Tibial nerve (tissue), 4 donors: Measurements from ENCODE around the gene KLK12. TPM values are rescaled to one million over a fixed set of nuclear protein-coding genes. Genes with fewer than 3 reads are reported as not detected.

Experiments used
- DNase-seq, 2 donors: peaks; one replicate each; pipeline ENCODE4 v3.0.0-alpha.2; 2019; ENCODE audit warnings: low spot score in 2 of 2
- H3K27ac ChIP-seq, 4 donors: fragments of 200-600 bp; sonication (generic) in 3 of 4; one replicate each; pipeline ENCODE4 v1.5.1; 2017 to 2019; ENCODE audit warnings: mild to moderate bottlenecking in 1 of 4
- H3K27me3 ChIP-seq, 2 donors: fragments of 200-600 bp; sonication (generic) in 1 of 2; one replicate each; pipeline versions ENCODE4 v1.5.1 to v1.6.0; 2017 to 2019
- H3K36me3 ChIP-seq, 3 donors: fragments of 200-600 bp; sonication (generic); one replicate each; pipeline ENCODE4 v1.5.1; 2018 to 2019
- H3K4me1 ChIP-seq, 4 donors: fragments of 200-600 bp; sonication (generic) in 3 of 4; one replicate each; pipeline ENCODE4 v1.5.1; 2017 to 2019
- H3K4me3 ChIP-seq, 4 donors: fragments of 200-600 bp; sonication (generic) in 3 of 4; one replicate each; pipeline ENCODE4 v1.5.1; 2017 to 2019; ENCODE audit warnings: mild to moderate bottlenecking in 1 of 4, moderate library complexity in 1 of 4
- H3K9me3 ChIP-seq, 4 donors: fragments of 200-600 bp; sonication (generic) in 3 of 4; one replicate each; pipeline ENCODE4 v1.5.1; 2017 to 2019
- EP300 ChIP-seq, 2 donors: sonication (generic); formaldehyde crosslinking; IDR thresholded peaks; one replicate each; pipeline ENCODE4 v1.6.1; 2017; ENCODE audit warnings: antibody characterized with exemption in 2 of 2, mild to moderate bottlenecking in 1 of 2
- POLR2A ChIP-seq, 2 donors: fragments of 450-650 bp; IDR thresholded peaks; one replicate each; pipeline ENCODE4 v1.6.1; 2017; ENCODE audit warnings: antibody characterized with exemption in 2 of 2, mild to moderate bottlenecking in 2 of 2, moderate library complexity in 2 of 2
- WGBS, 2 donors: methylation state at CpG; one replicate each; pipeline ENCODE4 v1.1.5; 2018; 5-methylcytosine and 5-hydroxymethylcytosine counted together
- total RNA-seq, 4 donors: library from RNA; depleted of rRNA; stranded (reverse); fragments of >200 nt; gene quantifications; one replicate each; pipeline ENCODE4 v1.1.0, GENCODE V29; 2016
- TF ChIP-seq, protein P1 (sequence below), 5 experiments: fragments of 200-600 bp in 3 of 5; fragments of 450-650 bp in 2 of 5; sonication (generic) in 3 of 5; IDR thresholded peaks; one replicate each; pipeline ENCODE4 v1.5.1; 2016 to 2019; ENCODE audit warnings: antibody characterized with exemption in 5 of 5, mild to moderate bottlenecking in 3 of 5, moderate library complexity in 2 of 5

KLK12 gene
- total RNA-seq, 4 donors from 2014 or later = not detected

DNA sequence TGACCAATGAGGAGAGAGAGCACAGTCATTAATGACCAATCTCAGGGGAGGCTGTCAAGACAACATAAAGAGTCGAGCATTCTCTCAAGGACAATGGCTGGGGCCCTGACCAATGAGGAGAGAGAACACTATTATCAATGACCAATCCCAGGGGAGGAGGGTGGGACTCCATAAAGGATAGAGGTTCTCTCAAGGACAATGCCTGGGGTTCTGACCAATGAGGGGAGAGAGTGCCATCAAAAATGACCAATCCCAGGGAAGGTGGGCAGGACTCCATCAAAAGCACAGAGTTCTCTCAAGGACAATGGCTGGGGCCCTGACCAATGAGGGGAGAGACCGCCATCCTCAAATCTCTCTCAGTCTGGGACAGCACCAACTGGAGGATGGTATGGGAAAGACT lies 5.1 kb downstream of the KLK12 start:
- Histone ChIP-seq H3K27me3 (peaks cover 0 to 12% of the 10 kb centered on the region in 2 donors), H3K27ac (no peak overlapping the region), H3K4me1 (no peaks in the 10 kb centered on the region), H3K36me3 (no peaks in the 10 kb centered on the region), H3K4me3 (no peak overlapping the region), H3K9me3 (peaks cover 0 to 3% (median 0%) of the 10 kb centered on the region in 4 donors)
- 63 to 88% methylated on average over 2 of the region's 2 CpGs for WGBS, 2 donors
- no peak for TF ChIP-seq POLR2A (IDR thresholded peaks at IDR 0.05)
- no peak for TF ChIP-seq EP300 (IDR thresholded peaks at IDR 0.05)
- TF ChIP-seq, protein P1, sequence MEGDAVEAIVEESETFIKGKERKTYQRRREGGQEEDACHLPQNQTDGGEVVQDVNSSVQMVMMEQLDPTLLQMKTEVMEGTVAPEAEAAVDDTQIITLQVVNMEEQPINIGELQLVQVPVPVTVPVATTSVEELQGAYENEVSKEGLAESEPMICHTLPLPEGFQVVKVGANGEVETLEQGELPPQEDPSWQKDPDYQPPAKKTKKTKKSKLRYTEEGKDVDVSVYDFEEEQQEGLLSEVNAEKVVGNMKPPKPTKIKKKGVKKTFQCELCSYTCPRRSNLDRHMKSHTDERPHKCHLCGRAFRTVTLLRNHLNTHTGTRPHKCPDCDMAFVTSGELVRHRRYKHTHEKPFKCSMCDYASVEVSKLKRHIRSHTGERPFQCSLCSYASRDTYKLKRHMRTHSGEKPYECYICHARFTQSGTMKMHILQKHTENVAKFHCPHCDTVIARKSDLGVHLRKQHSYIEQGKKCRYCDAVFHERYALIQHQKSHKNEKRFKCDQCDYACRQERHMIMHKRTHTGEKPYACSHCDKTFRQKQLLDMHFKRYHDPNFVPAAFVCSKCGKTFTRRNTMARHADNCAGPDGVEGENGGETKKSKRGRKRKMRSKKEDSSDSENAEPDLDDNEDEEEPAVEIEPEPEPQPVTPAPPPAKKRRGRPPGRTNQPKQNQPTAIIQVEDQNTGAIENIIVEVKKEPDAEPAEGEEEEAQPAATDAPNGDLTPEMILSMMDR (IDR thresholded peaks at IDR 0.05) = no peak
- no peak for DNase-seq

DNA sequence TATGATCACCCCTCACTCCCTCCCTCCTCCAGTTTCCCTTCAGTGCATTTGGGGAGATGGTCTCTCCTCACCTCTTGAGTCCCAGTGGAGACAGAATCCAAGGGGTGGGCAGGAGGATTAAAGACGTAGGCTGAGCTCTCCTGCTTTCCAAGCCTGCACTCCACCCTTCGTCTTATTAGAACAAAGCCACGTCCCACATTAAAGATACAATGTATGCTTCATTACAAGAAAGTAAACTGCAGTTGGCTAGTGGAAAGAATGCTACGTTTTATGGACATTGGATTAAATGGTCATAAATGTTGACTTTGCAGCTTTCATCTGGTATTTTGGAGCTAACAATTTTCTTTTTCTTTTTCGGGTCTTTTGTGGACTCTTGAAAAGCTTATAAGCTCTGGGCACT lies 6.9 kb downstream of the KLK12 start:
- H3K4me3 ChIP-seq = no peak overlapping the region
- no peak overlapping the region for H3K27ac ChIP-seq
- WGBS, 2 donors = 28% methylated on average over 5 of the region's 5 CpGs
- TF ChIP-seq POLR2A (IDR thresholded peaks at IDR 0.05) (no peak), EP300 (IDR thresholded peaks at IDR 0.05) (no peak)
- TF ChIP-seq, protein P1 (IDR thresholded peaks at IDR 0.05) = no peak
- H3K4me1 ChIP-seq = no peaks in the 10 kb centered on the region
- DNase-seq = no peak
- H3K9me3 ChIP-seq = peaks cover 0 to 3% (median 0%) of the 10 kb centered on the region in 4 donors
- no peaks in the 10 kb centered on the region for H3K36me3 ChIP-seq
- H3K27me3 ChIP-seq = peaks cover 0 to 26% of the 10 kb centered on the region in 2 donors

DNA sequence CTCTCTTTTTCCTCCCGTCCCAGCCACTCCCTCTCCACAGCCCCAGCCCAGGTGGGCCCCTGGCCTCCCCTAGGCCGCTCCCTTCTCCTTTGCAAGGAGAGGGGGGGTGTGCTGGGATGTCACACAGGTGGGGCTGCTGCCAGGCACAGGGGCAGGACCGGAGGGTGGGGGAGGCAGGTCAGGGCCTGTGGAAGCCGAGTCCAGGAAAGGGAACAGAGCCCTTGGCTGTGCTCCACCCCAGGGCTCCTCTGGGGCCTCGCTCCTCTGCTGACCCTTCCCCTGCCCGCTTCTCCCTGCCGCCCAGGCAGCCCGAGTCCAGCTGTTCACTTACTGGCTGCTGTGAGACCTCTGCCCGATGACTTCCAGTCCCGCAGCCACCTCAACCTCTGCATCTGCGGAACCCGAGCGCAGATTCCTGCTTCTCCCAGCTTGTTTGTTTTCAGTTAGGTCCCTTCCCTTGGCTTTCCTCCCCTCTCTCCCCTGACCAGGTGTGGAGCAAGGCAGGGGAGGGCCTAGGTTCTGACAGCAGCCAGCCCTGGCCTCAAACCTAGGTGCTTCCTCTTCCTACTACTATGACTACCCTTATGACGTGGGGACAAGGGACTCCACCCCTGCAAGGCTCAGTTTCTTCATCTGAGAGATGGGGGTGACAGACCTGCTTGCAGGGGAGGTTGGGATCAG lies 7.5 kb downstream of the KLK12 start:
- Histone ChIP-seq H3K4me3 (no peak overlapping the region), H3K4me1 (no peaks in the 10 kb centered on the region), H3K27me3 (peaks cover 0 to 29% of the 10 kb centered on the region in 2 donors), H3K9me3 (peaks cover 0 to 3% (median 0%) of the 10 kb centered on the region in 4 donors), H3K36me3 (no peaks in the 10 kb centered on the region), H3K27ac (no peak overlapping the region)
- DNase-seq = no peak
- WGBS, 2 donors = 34 to 43% methylated on average over 14 of the region's 14 CpGs
- TF ChIP-seq, protein P1 (IDR thresholded peaks at IDR 0.05) = no peak
- no peak for TF ChIP-seq EP300 (IDR thresholded peaks at IDR 0.05)

DNA sequence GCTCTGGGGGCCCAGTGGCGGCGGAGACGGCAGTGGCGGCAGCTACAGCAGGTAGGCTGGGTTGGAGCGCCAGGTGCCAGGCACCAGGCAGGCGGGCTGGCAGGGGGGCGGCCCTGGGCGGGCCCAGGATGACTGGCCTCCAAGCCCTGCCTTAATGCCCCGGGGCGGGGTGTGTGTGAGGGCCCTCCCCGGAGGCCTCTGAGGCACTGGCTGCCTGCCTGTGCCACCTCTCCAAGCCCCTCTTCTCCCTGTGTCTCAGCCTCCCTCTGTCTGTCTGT lies 8.3 kb downstream of the KLK12 start, which contains the start of gene KLK11:
KLK11 (minus strand) TSS at position 63 of the 278 bp plus-strand sequence. CDS start 985 bp downstream, outside the sequence.
- H3K4me3 ChIP-seq = no peak within 1 kb of the TSS
- H3K27me3 ChIP-seq = peaks cover 0 to 29% of the 10 kb centered on the region in 2 donors
- no peaks in the 10 kb centered on the region for H3K4me1 ChIP-seq
- no peak for DNase-seq
- H3K27ac ChIP-seq = no peak within 1 kb of the TSS
- TF ChIP-seq, protein P1 (IDR thresholded peaks at IDR 0.05) = no peak
- TF ChIP-seq POLR2A (IDR thresholded peaks at IDR 0.05) = no peak
- no peak for TF ChIP-seq EP300 (IDR thresholded peaks at IDR 0.05)
- WGBS, 2 donors = 77 to 81% methylated on average over 7 to 10 of the region's 11 CpGs
- no peaks in the 10 kb centered on the region for H3K36me3 ChIP-seq
- H3K9me3 ChIP-seq = no peaks in the 10 kb centered on the region

DNA sequence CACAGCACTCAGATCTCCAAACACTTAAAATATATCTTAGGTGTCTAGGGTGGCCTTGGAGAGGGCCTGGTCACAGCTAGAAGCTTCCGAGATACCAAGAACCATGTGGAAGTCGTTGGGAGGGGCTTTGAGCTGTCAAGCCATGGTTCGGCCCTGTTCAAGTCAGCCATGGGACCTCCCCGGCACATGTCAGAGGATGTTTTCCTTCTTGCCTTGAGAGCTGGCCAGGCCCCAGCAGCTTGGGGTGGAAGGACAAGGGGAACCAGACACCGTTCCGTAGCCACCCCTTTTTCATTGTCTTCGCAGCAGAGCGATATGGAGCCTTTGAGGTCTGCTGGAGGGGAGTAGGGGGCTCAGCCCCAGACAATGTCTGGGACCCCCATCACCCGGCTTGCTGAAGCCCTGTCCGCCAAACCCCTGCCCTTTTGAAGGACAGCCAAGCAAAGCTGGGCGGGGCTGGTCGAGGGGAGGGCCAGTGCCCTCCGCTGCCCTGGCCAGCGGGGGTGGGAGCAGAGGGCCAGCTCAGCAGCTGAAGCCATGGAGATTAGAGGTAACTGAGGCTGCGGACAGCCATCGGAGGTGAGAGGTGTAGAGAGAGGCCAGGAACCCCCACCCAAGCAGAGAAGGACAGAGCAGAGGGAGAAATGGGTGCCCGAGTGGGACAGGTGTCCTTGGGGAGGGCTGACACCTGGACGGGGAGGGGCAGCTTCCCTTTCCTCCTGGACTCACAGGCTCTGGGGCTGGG lies 8.8 kb downstream of the KLK12 start:
- 57 to 66% methylated on average over 14 to 16 of the region's 18 CpGs for WGBS, 2 donors
- TF ChIP-seq EP300 (IDR thresholded peaks at IDR 0.05) = no peak
- TF ChIP-seq, protein P1 (IDR thresholded peaks at IDR 0.05) = no peak
- no peak for TF ChIP-seq POLR2A (IDR thresholded peaks at IDR 0.05)
- no peak overlapping the region for H3K27ac ChIP-seq

More for the DNA sequence above, 8.8 kb downstream of the KLK12 start:
- peaks cover 0 to 29% of the 10 kb centered on the region in 2 donors for H3K27me3 ChIP-seq
- DNase-seq = no peak
- H3K4me1 ChIP-seq = peaks cover 0 to 4% (median 0%) of the 10 kb centered on the region in 4 donors
- H3K4me3 ChIP-seq = no peak overlapping the region
- H3K36me3 ChIP-seq = no peaks in the 10 kb centered on the region
- H3K9me3 ChIP-seq = no peaks in the 10 kb centered on the region
